ENCODE measurements around the gene PDSS2.

- TF ChIP-seq CTCF (conservative IDR thresholded peaks at IDR 0.05; ENCODE audit: low read depth, low read length) = no peak
- TF ChIP-seq POLR2A (IDR thresholded peaks at IDR 0.05; ENCODE audit: low read depth, low read length) = no peak
- TF ChIP-seq RAD21 (IDR thresholded peaks at IDR 0.05; ENCODE audit: low read length) = no peak
- TF ChIP-seq RFX5 (IDR thresholded peaks at IDR 0.05; ENCODE audit: low read depth, low read length) = no peak
- TF ChIP-seq USF2 (IDR thresholded peaks at IDR 0.05; ENCODE audit: low read depth, low read length) = no peak
- TF ChIP-seq ELK1 (IDR thresholded peaks at IDR 0.05; ENCODE audit: borderline replicate concordance, low read depth, low read length) = no peak
These were observed 188.1 kb downstream of the PDSS2 start for GRCh38 chr6:107271208-107271790.

Measured in IMR-90 (cell line).